PC-9 (cell line): ENCODE data around the gene DPH1.

Experiments
- CTCF ChIP-seq: fragments of 200-600 bp; sonication (generic); conservative IDR thresholded peaks from 2 replicates; pipeline ENCODE4 v1.6.1; 2017; ENCODE audit warnings: mixed run types, antibody characterized with exemption, mild to moderate bottlenecking, moderate library complexity
- EZH2 ChIP-seq: fragments of 200-600 bp; sonication (generic); IDR thresholded peaks from 2 replicates; pipeline ENCODE4 v1.8.0; 2017; ENCODE audit warnings: antibody characterized with exemption, low read depth

- TF ChIP-seq CTCF (no peak), EZH2 (no peak)
Measured at GRCh38 chr17:1986783-1987451, 43.0 kb upstream of the DPH1 start.
